ENCODE measurements around the gene PPP1R26. TPM values are rescaled to one million over a fixed set of nuclear protein-coding genes. Genes with fewer than 3 reads are reported as not detected.
A peak's percentile ranks its signal among the peaks of the same experiment; 100 is the strongest.

Gene PPP1R26
- total and polyA plus RNA-seq, 9 of the 15 experiments (the other 6 are each of a cell fraction or from before 2014, with no cell fraction given), result 0.77 to 26.8 (median 9.3) TPM

DNA sequence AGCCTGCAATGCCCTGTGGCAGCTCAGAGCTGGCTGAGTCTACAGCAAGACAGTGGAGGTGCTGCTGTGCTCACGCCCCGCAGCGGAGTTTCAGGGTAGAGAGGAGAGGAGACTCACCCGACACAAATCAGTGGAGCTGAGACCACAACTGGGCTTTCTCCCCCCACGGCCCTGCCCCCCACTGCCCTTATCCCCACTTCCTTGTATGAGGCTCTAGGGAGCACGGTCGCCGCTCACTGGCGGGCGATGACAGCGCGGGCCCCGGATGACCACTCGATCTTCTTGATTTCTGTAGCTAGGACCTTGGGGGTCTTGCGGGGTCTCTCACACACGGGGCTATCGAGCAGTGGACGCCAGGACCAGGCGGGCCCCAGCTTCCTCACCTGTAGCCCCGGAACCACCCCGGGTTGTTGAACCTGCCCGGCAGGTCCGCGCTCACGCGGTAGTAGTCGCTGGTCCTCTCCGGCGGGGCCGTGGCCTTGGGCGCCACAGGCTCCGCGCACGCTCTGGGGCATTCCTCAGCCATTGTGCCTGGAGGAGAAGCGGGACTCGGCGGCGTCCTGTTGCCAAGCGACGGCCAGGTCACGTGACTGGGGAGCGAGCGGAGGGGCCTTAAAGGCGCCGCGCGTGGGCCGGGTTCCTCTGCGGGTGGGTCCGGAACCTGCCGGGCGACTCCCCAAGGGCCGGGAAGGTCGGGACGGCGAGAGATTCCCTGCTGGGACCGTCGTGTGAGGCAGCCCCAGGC lies 19.9 kb downstream of the PPP1R26 start (continued):
- TF ChIP-seq, protein P1, sequence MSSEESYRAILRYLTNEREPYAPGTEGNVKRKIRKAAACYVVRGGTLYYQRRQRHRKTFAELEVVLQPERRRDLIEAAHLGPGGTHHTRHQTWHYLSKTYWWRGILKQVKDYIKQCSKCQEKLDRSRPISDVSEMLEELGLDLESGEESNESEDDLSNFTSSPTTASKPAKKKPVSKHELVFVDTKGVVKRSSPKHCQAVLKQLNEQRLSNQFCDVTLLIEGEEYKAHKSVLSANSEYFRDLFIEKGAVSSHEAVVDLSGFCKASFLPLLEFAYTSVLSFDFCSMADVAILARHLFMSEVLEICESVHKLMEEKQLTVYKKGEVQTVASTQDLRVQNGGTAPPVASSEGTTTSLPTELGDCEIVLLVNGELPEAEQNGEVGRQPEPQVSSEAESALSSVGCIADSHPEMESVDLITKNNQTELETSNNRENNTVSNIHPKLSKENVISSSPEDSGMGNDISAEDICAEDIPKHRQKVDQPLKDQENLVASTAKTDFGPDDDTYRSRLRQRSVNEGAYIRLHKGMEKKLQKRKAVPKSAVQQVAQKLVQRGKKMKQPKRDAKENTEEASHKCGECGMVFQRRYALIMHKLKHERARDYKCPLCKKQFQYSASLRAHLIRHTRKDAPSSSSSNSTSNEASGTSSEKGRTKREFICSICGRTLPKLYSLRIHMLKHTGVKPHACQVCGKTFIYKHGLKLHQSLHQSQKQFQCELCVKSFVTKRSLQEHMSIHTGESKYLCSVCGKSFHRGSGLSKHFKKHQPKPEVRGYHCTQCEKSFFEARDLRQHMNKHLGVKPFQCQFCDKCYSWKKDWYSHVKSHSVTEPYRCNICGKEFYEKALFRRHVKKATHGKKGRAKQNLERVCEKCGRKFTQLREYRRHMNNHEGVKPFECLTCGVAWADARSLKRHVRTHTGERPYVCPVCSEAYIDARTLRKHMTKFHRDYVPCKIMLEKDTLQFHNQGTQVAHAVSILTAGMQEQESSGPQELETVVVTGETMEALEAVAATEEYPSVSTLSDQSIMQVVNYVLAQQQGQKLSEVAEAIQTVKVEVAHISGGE (CRISPR knock-in tag; IDR thresholded peaks at IDR 0.05), result no peak
- peak; percentile 57; the same call in 1 of the 2 replicates for TF ChIP-seq SAFB (IDR thresholded peaks at IDR 0.05; ENCODE audit: borderline replicate concordance, low read depth, low read length)
- peak in 1 of 2 experiments; percentile 65; a peak in 1 of 4 replicates for TF ChIP-seq TEAD1 (CRISPR knock-in tag; IDR thresholded peaks at IDR 0.05)
- TF ChIP-seq GTF3C2 (IDR thresholded peaks at IDR 0.05; ENCODE audit: borderline replicate concordance, extremely low read depth, insufficient read length), result no peak
- peak in 1 of 2 experiments; percentile 97; a peak in 2 of 4 replicates for TF ChIP-seq HDAC1 (IDR thresholded peaks at IDR 0.05)
- TF ChIP-seq ZC3H11A (IDR thresholded peaks at IDR 0.05; ENCODE audit: low read depth, low read length), result no peak
- 0 out of 2 replicates have a peak, but pooled peaks have one; percentile 14 for TF ChIP-seq KDM2B (CRISPR knock-in tag; IDR thresholded peaks at IDR 0.05)
- peak in 1 of 2 experiments; percentile 68; a peak in 1 of 4 replicates for TF ChIP-seq CSDE1 (IDR thresholded peaks at IDR 0.05)
- TF ChIP-seq ZNF212 (CRISPR knock-in tag; IDR thresholded peaks at IDR 0.05), result no peak
- TF ChIP-seq, protein P2, sequence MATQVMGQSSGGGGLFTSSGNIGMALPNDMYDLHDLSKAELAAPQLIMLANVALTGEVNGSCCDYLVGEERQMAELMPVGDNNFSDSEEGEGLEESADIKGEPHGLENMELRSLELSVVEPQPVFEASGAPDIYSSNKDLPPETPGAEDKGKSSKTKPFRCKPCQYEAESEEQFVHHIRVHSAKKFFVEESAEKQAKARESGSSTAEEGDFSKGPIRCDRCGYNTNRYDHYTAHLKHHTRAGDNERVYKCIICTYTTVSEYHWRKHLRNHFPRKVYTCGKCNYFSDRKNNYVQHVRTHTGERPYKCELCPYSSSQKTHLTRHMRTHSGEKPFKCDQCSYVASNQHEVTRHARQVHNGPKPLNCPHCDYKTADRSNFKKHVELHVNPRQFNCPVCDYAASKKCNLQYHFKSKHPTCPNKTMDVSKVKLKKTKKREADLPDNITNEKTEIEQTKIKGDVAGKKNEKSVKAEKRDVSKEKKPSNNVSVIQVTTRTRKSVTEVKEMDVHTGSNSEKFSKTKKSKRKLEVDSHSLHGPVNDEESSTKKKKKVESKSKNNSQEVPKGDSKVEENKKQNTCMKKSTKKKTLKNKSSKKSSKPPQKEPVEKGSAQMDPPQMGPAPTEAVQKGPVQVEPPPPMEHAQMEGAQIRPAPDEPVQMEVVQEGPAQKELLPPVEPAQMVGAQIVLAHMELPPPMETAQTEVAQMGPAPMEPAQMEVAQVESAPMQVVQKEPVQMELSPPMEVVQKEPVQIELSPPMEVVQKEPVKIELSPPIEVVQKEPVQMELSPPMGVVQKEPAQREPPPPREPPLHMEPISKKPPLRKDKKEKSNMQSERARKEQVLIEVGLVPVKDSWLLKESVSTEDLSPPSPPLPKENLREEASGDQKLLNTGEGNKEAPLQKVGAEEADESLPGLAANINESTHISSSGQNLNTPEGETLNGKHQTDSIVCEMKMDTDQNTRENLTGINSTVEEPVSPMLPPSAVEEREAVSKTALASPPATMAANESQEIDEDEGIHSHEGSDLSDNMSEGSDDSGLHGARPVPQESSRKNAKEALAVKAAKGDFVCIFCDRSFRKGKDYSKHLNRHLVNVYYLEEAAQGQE (IDR thresholded peaks at IDR 0.05; ENCODE audit: borderline replicate concordance), result peak; percentile 81
- TF ChIP-seq, protein P2 (CRISPR knock-in tag; IDR thresholded peaks at IDR 0.05; ENCODE audit: low read depth), result no peak
- TF ChIP-seq ZNF3 (CRISPR knock-in tag; IDR thresholded peaks at IDR 0.05), result no peak

Data from K562 (cell line).